ENCODE data around the gene SRGAP1.
A peak's percentile ranks its signal among the peaks of the same experiment; 100 is the strongest.

DNA sequence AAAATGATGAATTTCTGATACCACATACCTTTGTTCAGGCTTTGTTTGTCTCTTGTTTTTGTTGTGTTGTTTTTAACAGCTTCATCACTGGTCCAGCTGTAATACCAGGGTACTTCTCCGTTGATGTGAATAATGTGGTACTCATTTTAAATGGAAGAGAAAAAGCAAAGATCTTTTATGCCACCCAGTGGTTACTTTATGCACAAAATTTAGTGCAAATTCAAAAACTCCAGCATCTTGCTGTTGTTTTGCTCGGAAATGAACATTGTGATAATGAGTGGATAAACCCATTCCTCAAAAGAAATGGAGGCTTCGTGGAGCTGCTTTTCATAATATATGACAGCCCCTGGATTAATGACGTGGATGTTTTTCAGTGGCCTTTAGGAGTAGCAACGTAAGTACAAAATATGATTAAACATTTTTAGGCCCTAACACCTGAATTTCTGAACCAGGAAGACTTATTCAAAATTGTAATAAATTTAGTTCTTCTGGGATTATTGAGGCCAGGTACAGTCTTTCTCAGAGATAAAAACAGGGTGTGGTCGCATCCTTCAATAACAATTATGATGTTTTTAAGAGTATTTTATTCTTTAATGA, 42.4 kb upstream of the SRGAP1 start:
- peak; percentile 83 for TF ChIP-seq CTCF (IDR thresholded peaks at IDR 0.05; ENCODE audit: poor library complexity, severe bottlenecking)
- no peak for TF ChIP-seq TAF1 (IDR thresholded peaks at IDR 0.05; ENCODE audit: low read depth)
- peak; percentile 88 for TF ChIP-seq RAD21 (conservative IDR thresholded peaks at IDR 0.05)

Data from neural cell (in vitro differentiated cells).